K562 (cell line): ENCODE data around the gene IGDCC3. TPM values are rescaled to one million over a fixed set of nuclear protein-coding genes. Genes with fewer than 3 reads are reported as not detected.

Experiments used
- ATAC-seq: fragments of 200-7000 bp; cut with Tn5 transposase; 3 replicates; pipeline ENCODE4 v1.9.1; 2020; ENCODE audit warnings: moderate library complexity
- BruUV-seq: library from RNA; stranded (reverse); fragments of 400-500 nt; replicated peaks from 2 replicates; lab custom pipeline; 2021; lab: Mats Ljungman, UMichigan
- CTCF ChIA-PET: fragments of 300-600 bp; formaldehyde crosslinking; extraction: SDS; loops from one replicate; lab custom pipeline; 2021; ENCODE audit warnings: low intra/inter-chr PET ratio; lab: Yijun Ruan, JAX
- POLR2A ChIA-PET: fragments of 300-600, 350-650 bp; sonication (Branson Sonifier 250); formaldehyde crosslinking; extraction: SDS; loops from one replicate; lab custom pipeline; 2021; ENCODE audit warnings: antibody characterized with exemption, inconsistent platforms; lab: Yijun Ruan, JAX
- DNase-seq, 4 experiments: peaks; one replicate each; pipeline versions ENCODE4 v3.0.0 to v3.0.0-alpha.2; 2011 to 2018; ENCODE audit warnings: low spot score in 3 of 4, mixed read lengths in 3 of 4; ENCODE audit errors: extremely low read depth in 1 of 4
- FAIRE-seq: peaks from 2 replicates; lab custom pipeline; 2011; peaks lifted over from hg19 to GRCh38; lab: Jason Lieb, UNC
- H2AFZ ChIP-seq: 2 replicates; pipeline ENCODE4 v1.6.0; 2011; ENCODE audit warnings: low read depth, low read length, control low read depth, inconsistent platforms
- H3K27ac ChIP-seq: fragments of 200-600 bp; 3 replicates; pipeline ENCODE4 v1.8.0; 2011; ENCODE audit warnings: low read depth, mild to moderate bottlenecking, control low read depth, inconsistent platforms, low read length, moderate library complexity, mixed read lengths; ENCODE audit errors: extremely low read depth
- H3K27me3 ChIP-seq, 2 experiments: fragments of 300-600 bp in 1 of 2; 2 replicates in 1 of 2; 3 replicates in 1 of 2; pipeline versions ENCODE4 v1.6.0 to v1.8.0; 2011; ENCODE audit warnings: inconsistent platforms in 2 of 2, low read length in 2 of 2, mild to moderate bottlenecking in 1 of 2, mixed read lengths in 1 of 2, moderate library complexity in 1 of 2; ENCODE audit not compliant: control insufficient read depth in 2 of 2, insufficient read depth in 2 of 2
- H3K36me3 ChIP-seq: fragments of 300-600 bp; 3 replicates; pipeline ENCODE4 v1.8.0; 2011; ENCODE audit warnings: mild to moderate bottlenecking, low read length, inconsistent platforms; ENCODE audit not compliant: control insufficient read depth, insufficient read depth
- H3K4me1 ChIP-seq, 2 experiments: fragments of 200-600 bp in 1 of 2; replicated peaks in 1 of 2; 2 replicates in 1 of 2; 3 replicates in 1 of 2; pipeline versions ENCODE4 v1.5.1 to v1.8.0; 2011; ENCODE audit warnings: inconsistent platforms in 2 of 2, low read length in 2 of 2, mild to moderate bottlenecking in 1 of 2, mixed read lengths in 1 of 2, moderate library complexity in 1 of 2; ENCODE audit not compliant: control insufficient read depth in 2 of 2, insufficient read depth in 2 of 2
- H3K4me2 ChIP-seq: 2 replicates; pipeline ENCODE4 v1.6.1; 2011; ENCODE audit warnings: low read length, control low read depth, inconsistent platforms, mixed read lengths; ENCODE audit not compliant: insufficient read depth
- H3K4me3 ChIP-seq: fragments of 200-600 bp; sonication (generic), shearing (Covaris generic); 2 replicates; pipeline ENCODE4 v1.5.1; 2016; ENCODE audit warnings: control low read depth, inconsistent platforms
- H3K79me2 ChIP-seq: fragments of 200-600 bp; 3 replicates; pipeline ENCODE4 v1.8.0; 2011; ENCODE audit warnings: low read length, inconsistent platforms; ENCODE audit not compliant: control insufficient read depth, insufficient read depth
- H3K9ac ChIP-seq, 2 experiments: 2 replicates each; pipeline versions ENCODE4 v1.6.0 to v1.6.1; 2011; ENCODE audit warnings: low read depth in 2 of 2, low read length in 2 of 2, control low read depth in 1 of 2, inconsistent platforms in 1 of 2, mild to moderate bottlenecking in 1 of 2, mixed read lengths in 1 of 2; ENCODE audit not compliant: insufficient read depth in 1 of 2
- H3K9me1 ChIP-seq: one replicate; pipeline ENCODE4 v1.6.0; 2011; ENCODE audit warnings: inconsistent platforms, mild to moderate bottlenecking, low read length, moderate library complexity; ENCODE audit not compliant: control insufficient read depth, insufficient read depth
- H3K9me3 ChIP-seq: replicated peaks from 2 replicates; pipeline ENCODE4 v1.5.1; 2011; ENCODE audit warnings: low read depth, low read length, inconsistent platforms; ENCODE audit not compliant: control insufficient read depth, insufficient read depth
- H4K20me1 ChIP-seq: replicated peaks from 2 replicates; pipeline ENCODE4 v1.6.1; 2011; ENCODE audit warnings: low read length, inconsistent platforms, mixed read lengths; ENCODE audit not compliant: control insufficient read depth, insufficient read depth
- ETV5 ChIP-seq: sonication (generic); formaldehyde crosslinking; IDR thresholded peaks from 2 replicates; pipeline ENCODE4 v1.4.0; 2020; ENCODE audit warnings: low read depth, mild to moderate bottlenecking, missing genetic modification reagents
- FOXM1 ChIP-seq, 2 experiments: fragments of 450-650 bp in 1 of 2; sonication (generic) in 1 of 2; formaldehyde crosslinking in 1 of 2; IDR thresholded peaks; 2 replicates each; pipeline versions ENCODE4 v1.6.1 to v1.9.0; 2017 to 2022; ENCODE audit warnings: low read depth in 2 of 2, mild to moderate bottlenecking in 2 of 2, missing genetic modification reagents in 1 of 2, moderate library complexity in 1 of 2
- HDAC6 ChIP-seq: IDR thresholded peaks from 2 replicates; pipeline ENCODE4 v1.6.1; 2012; ENCODE audit warnings: low read depth, mild to moderate bottlenecking, control low read depth, inconsistent platforms, low read length, moderate library complexity
- HMGN3 ChIP-seq: IDR thresholded peaks from 2 replicates; pipeline ENCODE4 v1.6.1; 2011; ENCODE audit warnings: borderline replicate concordance, low read depth, mild to moderate bottlenecking, mixed read lengths, low read length; ENCODE audit not compliant: insufficient read length; ENCODE audit errors: extremely low read depth
- MGA ChIP-seq: fragments of 450-650 bp; IDR thresholded peaks from 2 replicates; pipeline ENCODE4 v1.6.1; 2016; ENCODE audit warnings: mild to moderate bottlenecking, moderate library complexity
- ZEB2 ChIP-seq: fragments of 450-650 bp; IDR thresholded peaks from 2 replicates; pipeline ENCODE4 v1.6.1; 2016
- ZNF668 ChIP-seq: fragments of 250-450 bp; sonication (Bioruptor Pico); IDR thresholded peaks from 2 replicates; pipeline ENCODE4 v1.8.0; 2022; ENCODE audit warnings: mild to moderate bottlenecking, inconsistent platforms
- ZNF740 ChIP-seq, 3 experiments: fragments of 200-800 bp in 1 of 3; sonication (Bioruptor generic) in 1 of 3; sonication (generic) in 1 of 3; formaldehyde crosslinking in 1 of 3; IDR thresholded peaks; 2 replicates each; pipeline versions ENCODE4 v1.6.1 to v1.8.0; 2016 to 2022; ENCODE audit warnings: mild to moderate bottlenecking in 2 of 3, missing compliant biosample characterization in 2 of 3, missing genetic modification characterization in 2 of 3, missing genetic modification reagents in 1 of 3
- WGBS: fragments of 100-300 bp; shearing (Covaris generic); methylation state at CpG from one replicate; pipeline ENCODE4 v1.1.6; 2016; ENCODE audit warnings: low coverage, mixed read lengths; ENCODE audit not compliant: insufficient coverage; ENCODE audit errors: missing lambda C conversion rate; 5-methylcytosine and 5-hydroxymethylcytosine counted together
- in situ Hi-C: fragments of 300-500 bp; cut with MboI; formaldehyde crosslinking; loops from 4 replicates; pipeline ENCODE4 v1.15.0; 2018; ENCODE audit warnings: inconsistent platforms, mixed read lengths
- intact Hi-C: fragments of 100-400 bp; cut with micrococcal nuclease; formaldehyde crosslinking; loops from 2 replicates; pipeline ENCODE4 v1.14.2; 2022
- polyA plus RNA-seq, 8 experiments: library from polyadenylated mRNA; depleted of rRNA in 4 of 8; stranded (reverse) in 5 of 8; unstranded in 3 of 8; fragments of >200 nt; fragmentation: Nextera tagmentation in 2 of 8; fragmentation: Illumina TruSeq in 1 of 8; extraction: Ambion mirVana in 2 of 8; extraction: Trizol in 1 of 8; gene quantifications; 2 replicates each; pipeline versions ENCODE4 v1.2.1 to v1.2.3, GENCODE V29; 2011 to 2014; ENCODE audit warnings: inconsistent platforms in 1 of 8, missing spikeins in 1 of 8
- total RNA-seq, 7 experiments: library from RNA; depleted of rRNA in 6 of 7; stranded (reverse); fragments of >200 nt in 6 of 7; fragmentation: Illumina TruSeq in 2 of 7; extraction: Trizol in 2 of 7; gene quantifications; 2 replicates each; pipeline versions ENCODE4 v1.2.1 to v1.2.3, GENCODE V29; 2011 to 2021; ENCODE audit warnings: low replicate concordance in 1 of 7

The IGDCC3 gene
- total and polyA plus RNA-seq, 9 of the 15 experiments (the other 6 are each of a cell fraction or from before 2014, with no cell fraction given): not detected

- in situ Hi-C loops: no loop called here
- CTCF ChIA-PET: no interaction called here
- no peak overlapping the region for H3K4me2 ChIP-seq
- H3K4me1 ChIP-seq: peaks cover 4 to 5% of the 10 kb centered on the region in 2 experiments; a peak in 4 of 5 replicates
- H3K9me1 ChIP-seq: no peaks in the 10 kb centered on the region
- TF ChIP-seq ETV5 (CRISPR knock-in tag) (no peak), ZEB2 (no peak), MGA (no peak), HMGN3 (no peak), ZNF740 (CRISPR knock-in tag; IDR thresholded peaks at IDR 0.05) (no peak), ZNF740 (tag; IDR thresholded peaks at IDR 0.05) (no peak), ZNF668 (CRISPR knock-in tag) (no peak), FOXM1 (IDR thresholded peaks at IDR 0.05; ENCODE audit: low read depth) (no peak), FOXM1 (CRISPR knock-in tag; IDR thresholded peaks at IDR 0.05; ENCODE audit: low read depth) (no peak), HDAC6 (no peak)
- TF ChIP-seq, all 486 proteins: peak for 0
- H2AFZ ChIP-seq: no peak overlapping the region
- POLR2A ChIA-PET: interaction anchor here (0.7 kb wide), 1 partner anchor 99 kb away, joined by 3 read pairs; no protein-coding TSS in a partner anchor
- H3K79me2 ChIP-seq: no peaks in the 10 kb centered on the region
- H3K9ac ChIP-seq: no peak overlapping the region
- no peak for FAIRE-seq
- H3K36me3 ChIP-seq: no peaks in the 10 kb centered on the region
- no peak for ATAC-seq
- H3K4me3 ChIP-seq: no peak overlapping the region
- 0 out of 2 replicates have a peak, but pooled peaks cover 3% of the 10 kb centered on the region for H4K20me1 ChIP-seq
- H3K27me3 ChIP-seq: peaks cover 8 to 17% of the 10 kb centered on the region in 2 experiments
- H3K27ac ChIP-seq: no peak overlapping the region
- intact Hi-C loops: loop anchor here (10.0 kb wide), 1 partner anchor 324 kb away; no protein-coding TSS in a partner anchor
- no TSS peak for BruUV-seq
- no peak for DNase-seq
- 31% methylated on average over 10 of the region's 10 CpGs for WGBS
- H3K9me3 ChIP-seq: no peaks in the 10 kb centered on the region
Measured at GRCh38 chr15:65310431-65311137, 67.2 kb downstream of the IGDCC3 start.
